Prostate gland (tissue), 2 donors: ENCODE measurements around the gene CCT4. TPM values are rescaled to one million over a fixed set of nuclear protein-coding genes. Genes with fewer than 3 reads are reported as not detected.
A peak's percentile ranks its signal among the peaks of the same experiment; 100 is the strongest.
"Not testable (repeated sequence)": the region's sequence is repeated elsewhere in the genome, so short reads cannot be mapped to it uniquely, and the experiment has no call there.

Experiments
- DNase-seq: peaks from one replicate; pipeline ENCODE4 v3.0.0-alpha.2; 2019; ENCODE audit warnings: low spot score
- H3K27ac ChIP-seq, 2 donors: fragments of 200-600 bp; sonication (generic); 2 replicates each; pipeline ENCODE4 v1.5.1; 2017 to 2019
- H3K27me3 ChIP-seq: fragments of 200-600 bp; sonication (generic); replicated peaks from 2 replicates; pipeline ENCODE4 v1.5.1; 2019; ENCODE audit not compliant: insufficient read depth
- H3K36me3 ChIP-seq, 2 donors: fragments of 200-600 bp; sonication (generic); 1 replicate in 1 of 2; 2 replicates in 1 of 2; pipeline versions ENCODE4 v1.5.1 to v1.8.1; 2017 to 2019
- H3K4me1 ChIP-seq: fragments of 200-600 bp; sonication (generic); replicated peaks from 2 replicates; pipeline ENCODE4 v1.5.1; 2019
- H3K4me3 ChIP-seq, 2 donors: fragments of 200-600 bp; sonication (generic); 2 replicates each; pipeline ENCODE4 v1.5.1; 2017 to 2019
- H3K9me3 ChIP-seq: fragments of 200-600 bp; sonication (generic); 2 replicates; pipeline ENCODE4 v1.5.1; 2017
- CTCF ChIP-seq, 4 experiments: fragments of 200-600 bp in 2 of 4; fragments of 450-650 bp in 2 of 4; sonication (generic) in 2 of 4; IDR thresholded peaks; 1 replicate in 3 of 4; 2 replicates in 1 of 4; pipeline ENCODE4 v1.5.1; 2016 to 2019; ENCODE audit warnings: antibody characterized with exemption in 4 of 4, mild to moderate bottlenecking in 2 of 4, moderate library complexity in 2 of 4
- POLR2A ChIP-seq: fragments of 450-650 bp; IDR thresholded peaks from one replicate; pipeline ENCODE4 v1.6.1; 2016; ENCODE audit warnings: antibody characterized with exemption, mild to moderate bottlenecking
- POLR2AphosphoS5 ChIP-seq: sonication (generic); formaldehyde crosslinking; IDR thresholded peaks from one replicate; pipeline ENCODE4 v1.6.1; 2017; ENCODE audit warnings: antibody characterized with exemption
- WGBS: methylation state at CpG from one replicate; pipeline ENCODE4 v1.1.5; 2018; 5-methylcytosine and 5-hydroxymethylcytosine counted together
- intact Hi-C: fragments of 100-400 bp; cut with DNase I; formaldehyde crosslinking; loops from one replicate; pipeline ENCODE4 v1.14.2; 2022
- total RNA-seq, 2 donors: library from RNA; depleted of rRNA; stranded (reverse); fragments of >200 nt; gene quantifications; one replicate each; pipeline ENCODE4 v1.1.0, GENCODE V29; 2016

CCT4 gene
- total RNA-seq, 2 donors from 2014 or later: 77.6 to 89.6 TPM

- Histone ChIP-seq H3K9me3 (no peaks in the 10 kb centered on the region), H3K4me3 (peak overlapping the region; percentile 57 to 73), H3K36me3 (no peaks in the 10 kb centered on the region), H3K27me3 (no peaks in the 10 kb centered on the region), H3K4me1 (no peaks in the 10 kb centered on the region), H3K27ac (peak overlapping the region; percentile 89 to 92)
- intact Hi-C loops: loop anchor here (10.0 kb wide), 1 partner anchor 158 kb away; no protein-coding TSS in a partner anchor
- WGBS: 10% methylated on average over 26 of the region's 26 CpGs
- TF ChIP-seq POLR2A: no peak
- TF ChIP-seq POLR2AphosphoS5: no peak
- TF ChIP-seq CTCF (IDR thresholded peaks at IDR 0.05): no peak
- DNase-seq: peak; percentile 68
These were observed 35.2 kb downstream of the CCT4 start for GRCh38 chr2:61853086-61853846.

GRCh38 chr2:61851270-61851669 is 37.2 kb downstream of the CCT4 start:
- not testable (repeated sequence) for H3K9me3 ChIP-seq, H3K27me3 ChIP-seq, H3K36me3 ChIP-seq, H3K4me1 ChIP-seq, H3K4me3 ChIP-seq, H3K27ac ChIP-seq, DNase-seq
- intact Hi-C loops: loop anchor here (10.0 kb wide), 1 partner anchor 156 kb away; no protein-coding TSS in a partner anchor
- 95% methylated on average over 10 of the region's 10 CpGs for WGBS

GRCh38 chr2:61845320-61845719 is 43.1 kb downstream of the CCT4 start:
- TF ChIP-seq CTCF (IDR thresholded peaks at IDR 0.05) (no peak), POLR2A (no peak)
- intact Hi-C loops: no loop called here
- Histone ChIP-seq H3K36me3 (no peaks in the 10 kb centered on the region), H3K4me3 (no peak overlapping the region), H3K4me1 (no peaks in the 10 kb centered on the region), H3K27ac (no peak overlapping the region), H3K27me3 (no peaks in the 10 kb centered on the region), H3K9me3 (no peaks in the 10 kb centered on the region)
- DNase-seq: no peak
- 83% methylated on average over 3 of the region's 3 CpGs for WGBS

GRCh38 chr2:61841286-61841685 is 47.2 kb downstream of the CCT4 start:
- whole genome bisulfite sequencing: 88% methylated on average over 3 of the region's 3 CpGs

GRCh38 chr2:61834893-61835292 is 53.6 kb downstream of the CCT4 start:
- TF ChIP-seq POLR2A: no peak
- no peak for TF ChIP-seq CTCF (IDR thresholded peaks at IDR 0.05)
- no peak for DNase-seq

More at GRCh38 chr2:61841286-61841685, 47.2 kb downstream of the CCT4 start:
- H3K4me3 ChIP-seq: no peak overlapping the region
- H3K9me3 ChIP-seq: no peaks in the 10 kb centered on the region
- intact Hi-C loops: no loop called here
- H3K27me3 ChIP-seq: no peaks in the 10 kb centered on the region
- H3K36me3 ChIP-seq: no peaks in the 10 kb centered on the region
- TF ChIP-seq CTCF (IDR thresholded peaks at IDR 0.05) (no peak), POLR2A (no peak), POLR2AphosphoS5 (no peak)
- H3K27ac ChIP-seq: no peak overlapping the region
- no peaks in the 10 kb centered on the region for H3K4me1 ChIP-seq
- DNase-seq: no peak

More at GRCh38 chr2:61834893-61835292, 53.6 kb downstream of the CCT4 start:
- intact Hi-C loops: no loop called here
- no peaks in the 10 kb centered on the region for H3K27me3 ChIP-seq
- H3K4me3 ChIP-seq: no peak overlapping the region
- H3K4me1 ChIP-seq: no peaks in the 10 kb centered on the region
- WGBS: 94% methylated on average over 1 of the region's 1 CpG
- no peak overlapping the region for H3K27ac ChIP-seq
- H3K9me3 ChIP-seq: no peaks in the 10 kb centered on the region
- H3K36me3 ChIP-seq: no peaks in the 10 kb centered on the region
